Thoracic aorta (tissue), 2 donors: ENCODE data around the gene BCAS3. TPM values are rescaled to one million over a fixed set of nuclear protein-coding genes. Genes with fewer than 3 reads are reported as not detected.
"Not testable (repeated sequence)": the region's sequence is repeated elsewhere in the genome, so short reads cannot be mapped to it uniquely, and the experiment has no call there.

Experiments used
- ATAC-seq: fragments of 150-250 bp; one replicate; pipeline ENCODE4 v1.8.0; 2017; ENCODE audit warnings: low read depth; ENCODE audit not compliant: insufficient number of reproducible peaks, low FRiP score
- DNase-seq: peaks from one replicate; pipeline ENCODE4 v3.0.0-alpha.2; 2020; ENCODE audit warnings: low spot score
- H3K27ac ChIP-seq, 2 donors: fragments of 200-600 bp; sonication (generic); 1 replicate in 1 of 2; 2 replicates in 1 of 2; pipeline ENCODE4 v1.5.1; 2016; ENCODE audit warnings: mild to moderate bottlenecking in 2 of 2, moderate library complexity in 2 of 2
- H3K27me3 ChIP-seq: fragments of 200-600 bp; sonication (generic); replicated peaks from 2 replicates; pipeline ENCODE4 v1.6.0; 2016; ENCODE audit warnings: mild to moderate bottlenecking; ENCODE audit not compliant: insufficient read depth
- H3K36me3 ChIP-seq: fragments of 200-600 bp; sonication (generic); one replicate; pipeline ENCODE4 v1.5.1; 2016
- H3K4me1 ChIP-seq, 2 donors: fragments of 200-600 bp; sonication (generic); 1 replicate in 1 of 2; 2 replicates in 1 of 2; pipeline versions ENCODE4 v1.5.1 to v1.6.0; 2016; ENCODE audit warnings: low read depth in 2 of 2, mild to moderate bottlenecking in 1 of 2; ENCODE audit not compliant: control insufficient read depth in 1 of 2
- H3K4me3 ChIP-seq: fragments of 200-600 bp; sonication (generic); 2 replicates; pipeline ENCODE4 v1.5.1; 2016; ENCODE audit warnings: mild to moderate bottlenecking
- H3K9me3 ChIP-seq: fragments of 200-600 bp; sonication (generic); 2 replicates; pipeline ENCODE4 v1.5.1; 2016
- CTCF ChIP-seq: fragments of 200-600 bp; sonication (generic); IDR thresholded peaks from one replicate; pipeline ENCODE4 v1.5.1; 2019; ENCODE audit warnings: antibody characterized with exemption
- total RNA-seq, 2 donors: library from RNA; depleted of rRNA; stranded (reverse); fragments of >200 nt; gene quantifications; one replicate each; pipeline versions ENCODE4 v1.1.0 to v1.2.3, GENCODE V29; 2016

BCAS3 gene
- total RNA-seq, 2 donors from 2014 or later: 35.1 to 69.3 TPM

- no peak for TF ChIP-seq CTCF
- no peaks in the 10 kb centered on the region for H3K9me3 ChIP-seq
- no peaks in the 10 kb centered on the region for H3K27me3 ChIP-seq
- DNase-seq (no peak), ATAC-seq (no peak)
- no peak overlapping the region for H3K4me3 ChIP-seq
- H3K27ac ChIP-seq: no peak overlapping the region
- no peaks in the 10 kb centered on the region for H3K36me3 ChIP-seq
- no peaks in the 10 kb centered on the region for H3K4me1 ChIP-seq
Observed at GRCh38 chr17:60766778-60767190, 89.1 kb downstream of the BCAS3 start.

GRCh38 chr17:60767744-60768308 lies 90.2 kb downstream of the BCAS3 start:
- no peak for DNase-seq
- no peak overlapping the region for H3K4me3 ChIP-seq
- H3K27me3 ChIP-seq: no peaks in the 10 kb centered on the region
- no peak for TF ChIP-seq CTCF
- H3K4me1 ChIP-seq: no peaks in the 10 kb centered on the region
- no peaks in the 10 kb centered on the region for H3K36me3 ChIP-seq
- no peaks in the 10 kb centered on the region for H3K9me3 ChIP-seq
- no peak for ATAC-seq
- H3K27ac ChIP-seq: no peak overlapping the region

GRCh38 chr17:60769327-60769726 lies 91.7 kb downstream of the BCAS3 start:
- no peak overlapping the region for H3K4me3 ChIP-seq
- no peaks in the 10 kb centered on the region for H3K4me1 ChIP-seq
- no peak for TF ChIP-seq CTCF
- ATAC-seq: no peak
- no peaks in the 10 kb centered on the region for H3K9me3 ChIP-seq
- H3K27me3 ChIP-seq: no peaks in the 10 kb centered on the region
- H3K36me3 ChIP-seq: no peaks in the 10 kb centered on the region
- DNase-seq: no peak
- H3K27ac ChIP-seq: no peak overlapping the region

GRCh38 chr17:60770946-60771422 lies 93.3 kb downstream of the BCAS3 start:
- DNase-seq: no peak
- TF ChIP-seq CTCF: no peak
- H3K9me3 ChIP-seq: no peaks in the 10 kb centered on the region
- H3K27ac ChIP-seq: no peak overlapping the region
- H3K36me3 ChIP-seq: no peaks in the 10 kb centered on the region
- H3K27me3 ChIP-seq: no peaks in the 10 kb centered on the region
- no peaks in the 10 kb centered on the region for H3K4me1 ChIP-seq
- no peak overlapping the region for H3K4me3 ChIP-seq
- no peak for ATAC-seq

- ATAC-seq: not testable (repeated sequence)
Observed at GRCh38 chr17:60771621-60772020, 94.0 kb downstream of the BCAS3 start.

GRCh38 chr17:60773552-60773951 lies 95.9 kb downstream of the BCAS3 start:
- Histone ChIP-seq H3K4me1 (no peaks in the 10 kb centered on the region), H3K36me3 (no peaks in the 10 kb centered on the region), H3K27me3 (no peaks in the 10 kb centered on the region), H3K4me3 (no peak overlapping the region), H3K9me3 (no peaks in the 10 kb centered on the region), H3K27ac (no peak overlapping the region)
- TF ChIP-seq CTCF: no peak
- ATAC-seq: no peak
- DNase-seq: no peak

More at GRCh38 chr17:60771621-60772020, 94.0 kb downstream of the BCAS3 start:
- not testable (repeated sequence) for H3K27ac ChIP-seq, H3K4me3 ChIP-seq, H3K4me1 ChIP-seq, H3K36me3 ChIP-seq, DNase-seq, H3K9me3 ChIP-seq, H3K27me3 ChIP-seq
